ENCODE results near the gene ZNG1A. TPM values are rescaled to one million over a fixed set of nuclear protein-coding genes. Genes with fewer than 3 reads are reported as not detected.
"Not testable (repeated sequence)": the region's sequence is repeated elsewhere in the genome, so short reads cannot be mapped to it uniquely, and the experiment has no call there.

Gene ZNG1A
- polyA plus RNA-seq, 3 donors: 26.7 to 70.5 (median 53.1) TPM

- H3K27me3 Mint-ChIP-seq (ENCODE audit: low read depth in 3 of 3): peaks cover 45 to 75% (median 51%) of the 10 kb centered on the region in 3 donors
Observed at GRCh38 chr9:110672-111071, 68.2 kb downstream of the ZNG1A start.

DNA sequence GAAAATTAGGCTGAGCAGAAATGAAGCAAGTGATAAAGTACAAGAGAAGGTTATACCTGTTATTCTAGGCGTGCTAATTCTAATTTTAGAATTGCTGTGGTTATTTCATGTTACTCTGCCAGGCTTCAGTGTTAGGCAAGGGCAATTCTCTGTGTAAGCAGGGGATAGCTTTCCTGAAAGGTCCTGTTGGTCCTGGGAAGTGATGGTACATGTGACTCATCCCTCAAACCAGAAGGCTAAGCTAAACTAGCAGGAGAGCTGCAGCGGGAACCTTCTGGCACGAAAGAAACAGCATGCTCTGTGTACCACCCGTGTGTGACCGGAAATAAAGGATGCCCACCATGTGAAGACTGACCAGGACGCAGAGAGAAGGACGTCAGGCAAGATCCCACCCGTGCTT is 69.3 kb downstream of the ZNG1A start:
- intact Hi-C loops (cut with micrococcal nuclease); H4K20me1 ChIP-seq (ENCODE audit: insufficient read depth, low read length); H3K27ac Mint-ChIP-seq; H3K27ac ChIP-seq (ENCODE audit: low read depth in 1 of 2, low read length in 2 of 2); H2AFZ ChIP-seq (ENCODE audit: insufficient read depth, low read depth, low read length, poor library complexity, severe bottlenecking); H3K4me2 ChIP-seq (replicated peaks; ENCODE audit: extremely low read depth, low read length, poor library complexity, severe bottlenecking); H3K9ac ChIP-seq (ENCODE audit: insufficient read depth, low read length, poor library complexity, severe bottlenecking); H3K9me3 Mint-ChIP-seq; H3K79me2 ChIP-seq (ENCODE audit: insufficient read depth, low read length); H3K4me3 ChIP-seq (replicated peaks in 1 of 3; ENCODE audit: low read depth in 2 of 3, low read length in 3 of 3); H3K9me3 ChIP-seq (replicated peaks in 1 of 2; ENCODE audit: control insufficient read depth in 1 of 2, insufficient read depth in 1 of 2, low read length in 2 of 2); H3K36me3 Mint-ChIP-seq; H3K36me3 ChIP-seq (replicated peaks in 1 of 2; ENCODE audit: control insufficient read depth in 1 of 2, insufficient read depth in 2 of 2, low read length in 2 of 2); DNase-seq: not testable (repeated sequence)
- peaks cover 9 to 19% of the 10 kb centered on the region in 2 donors for H3K4me1 ChIP-seq (ENCODE audit: control insufficient read depth in 1 of 2, insufficient read depth in 2 of 2, low read length in 2 of 2)
- H3K4me1 Mint-ChIP-seq: peaks cover 11% of the 10 kb centered on the region
- no CpG with 5 or more reads among the region's 8 CpGs for WGBS (ENCODE audit: insufficient coverage)
- H3K4me3 Mint-ChIP-seq: peak overlapping the region in 1 of 2 donors; percentile 44
- H3K27me3 Mint-ChIP-seq (ENCODE audit: low read depth in 3 of 3): peaks cover 36 to 70% (median 44%) of the 10 kb centered on the region in 3 donors
- peaks cover 30 to 49% of the 10 kb centered on the region in 2 donors for H3K27me3 ChIP-seq (ENCODE audit: control insufficient read depth in 2 of 2, insufficient read depth in 2 of 2, low read length in 2 of 2)

More at GRCh38 chr9:110672-111071, 68.2 kb downstream of the ZNG1A start:
- H3K79me2 ChIP-seq (ENCODE audit: insufficient read depth, low read length); H3K36me3 Mint-ChIP-seq; H3K36me3 ChIP-seq (replicated peaks in 1 of 2; ENCODE audit: control insufficient read depth in 1 of 2, insufficient read depth in 2 of 2, low read length in 2 of 2); H3K4me3 Mint-ChIP-seq; DNase-seq; H4K20me1 ChIP-seq (ENCODE audit: insufficient read depth, low read length); H3K9me3 ChIP-seq (replicated peaks in 1 of 2; ENCODE audit: control insufficient read depth in 1 of 2, insufficient read depth in 1 of 2, low read length in 2 of 2); H3K9ac ChIP-seq (ENCODE audit: insufficient read depth, low read length, poor library complexity, severe bottlenecking); H3K4me3 ChIP-seq (replicated peaks in 1 of 3; ENCODE audit: low read depth in 2 of 3, low read length in 3 of 3); H3K27ac ChIP-seq (ENCODE audit: low read depth in 1 of 2, low read length in 2 of 2); H3K4me2 ChIP-seq (replicated peaks; ENCODE audit: extremely low read depth, low read length, poor library complexity, severe bottlenecking); H2AFZ ChIP-seq (ENCODE audit: insufficient read depth, low read depth, low read length, poor library complexity, severe bottlenecking); H3K27ac Mint-ChIP-seq; intact Hi-C loops (cut with micrococcal nuclease): not testable (repeated sequence)
- whole genome bisulfite sequencing (ENCODE audit: insufficient coverage): no CpG with 5 or more reads among the region's 4 CpGs
- Mint-ChIP-seq H3K4me1 (peaks cover 18% of the 10 kb centered on the region), H3K9me3 (peaks cover 0 to 14% (median 9%) of the 10 kb centered on the region in 7 donors)
- Histone ChIP-seq H3K27me3 (ENCODE audit: control insufficient read depth in 2 of 2, insufficient read depth in 2 of 2, low read length in 2 of 2) (peaks cover 37 to 57% of the 10 kb centered on the region in 2 donors), H3K4me1 (ENCODE audit: control insufficient read depth in 1 of 2, insufficient read depth in 2 of 2, low read length in 2 of 2) (peaks cover 16 to 25% of the 10 kb centered on the region in 2 donors)

- intact Hi-C loops (cut with micrococcal nuclease): not testable (repeated sequence)
Observed at GRCh38 chr9:108742-109495, 69.9 kb downstream of the ZNG1A start.

DNA sequence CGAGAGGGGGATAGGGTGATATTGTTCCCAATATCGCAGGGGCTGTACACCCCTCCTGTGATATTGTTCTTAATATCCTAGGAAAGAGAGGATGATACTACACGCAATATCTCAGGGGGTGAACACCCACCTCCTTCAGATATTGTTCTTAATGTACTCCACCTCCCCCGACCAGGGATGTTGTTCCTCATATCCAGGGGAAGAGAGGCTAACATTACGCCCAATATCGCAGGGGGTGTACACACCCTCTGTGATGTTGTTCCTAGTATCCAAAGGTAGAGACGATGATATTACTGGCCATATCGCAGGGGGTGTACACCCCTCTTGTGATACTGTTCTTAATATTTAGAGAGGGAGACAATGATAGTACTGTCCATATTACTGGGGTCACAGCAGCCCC is 72.9 kb downstream of the ZNG1A start:
- H3K36me3 ChIP-seq (replicated peaks in 1 of 2; ENCODE audit: control insufficient read depth in 1 of 2, insufficient read depth in 2 of 2, low read length in 2 of 2); H3K4me3 ChIP-seq (replicated peaks in 1 of 3; ENCODE audit: low read depth in 2 of 3, low read length in 3 of 3); H3K4me2 ChIP-seq (replicated peaks; ENCODE audit: extremely low read depth, low read length, poor library complexity, severe bottlenecking); H3K27ac Mint-ChIP-seq; H3K9ac ChIP-seq (ENCODE audit: insufficient read depth, low read length, poor library complexity, severe bottlenecking); H3K9me3 Mint-ChIP-seq; H3K4me1 Mint-ChIP-seq; H4K20me1 ChIP-seq (ENCODE audit: insufficient read depth, low read length); H3K79me2 ChIP-seq (ENCODE audit: insufficient read depth, low read length); H3K36me3 Mint-ChIP-seq; H3K27ac ChIP-seq (ENCODE audit: low read depth in 1 of 2, low read length in 2 of 2); DNase-seq; H3K4me1 ChIP-seq (ENCODE audit: control insufficient read depth in 1 of 2, insufficient read depth in 2 of 2, low read length in 2 of 2); intact Hi-C loops (cut with micrococcal nuclease); H3K9me3 ChIP-seq (replicated peaks in 1 of 2; ENCODE audit: control insufficient read depth in 1 of 2, insufficient read depth in 1 of 2, low read length in 2 of 2); H2AFZ ChIP-seq (ENCODE audit: insufficient read depth, low read depth, low read length, poor library complexity, severe bottlenecking); H3K4me3 Mint-ChIP-seq: not testable (repeated sequence)
- peaks cover 20 to 27% of the 10 kb centered on the region in 2 donors for H3K27me3 ChIP-seq (ENCODE audit: control insufficient read depth in 2 of 2, insufficient read depth in 2 of 2, low read length in 2 of 2)
- no CpG with 5 or more reads among the region's 8 CpGs for WGBS (ENCODE audit: insufficient coverage)
- peaks cover 23 to 50% (median 33%) of the 10 kb centered on the region in 3 donors for H3K27me3 Mint-ChIP-seq (ENCODE audit: low read depth in 3 of 3)

More at GRCh38 chr9:108742-109495, 69.9 kb downstream of the ZNG1A start:
- H3K4me3 ChIP-seq (replicated peaks in 1 of 3; ENCODE audit: low read depth in 2 of 3, low read length in 3 of 3); DNase-seq; H2AFZ ChIP-seq (ENCODE audit: insufficient read depth, low read depth, low read length, poor library complexity, severe bottlenecking); H3K27ac ChIP-seq (ENCODE audit: low read depth in 1 of 2, low read length in 2 of 2); H3K36me3 ChIP-seq (replicated peaks in 1 of 2; ENCODE audit: control insufficient read depth in 1 of 2, insufficient read depth in 2 of 2, low read length in 2 of 2); H3K79me2 ChIP-seq (ENCODE audit: insufficient read depth, low read length); H3K9me3 ChIP-seq (replicated peaks in 1 of 2; ENCODE audit: control insufficient read depth in 1 of 2, insufficient read depth in 1 of 2, low read length in 2 of 2); H3K9ac ChIP-seq (ENCODE audit: insufficient read depth, low read length, poor library complexity, severe bottlenecking); H3K9me3 Mint-ChIP-seq; H3K4me2 ChIP-seq (replicated peaks; ENCODE audit: extremely low read depth, low read length, poor library complexity, severe bottlenecking); H3K36me3 Mint-ChIP-seq; H3K4me1 Mint-ChIP-seq; H4K20me1 ChIP-seq (ENCODE audit: insufficient read depth, low read length): not testable (repeated sequence)
- peaks cover 35 to 64% (median 41%) of the 10 kb centered on the region in 3 donors for H3K27me3 Mint-ChIP-seq (ENCODE audit: low read depth in 3 of 3)
- H3K4me3 Mint-ChIP-seq: peak overlapping the region in 1 of 2 donors; percentile 70
- peak overlapping the region in 1 of 7 donors; percentile 27 for H3K27ac Mint-ChIP-seq
- 11% methylated on average over 7 of the region's 22 CpGs for WGBS (ENCODE audit: insufficient coverage)
- Histone ChIP-seq H3K27me3 (ENCODE audit: control insufficient read depth in 2 of 2, insufficient read depth in 2 of 2, low read length in 2 of 2) (peaks cover 29 to 43% of the 10 kb centered on the region in 2 donors), H3K4me1 (ENCODE audit: control insufficient read depth in 1 of 2, insufficient read depth in 2 of 2, low read length in 2 of 2) (peaks cover 2 to 12% of the 10 kb centered on the region in 2 donors)
